Body of pancreas (tissue), 4 donors: ENCODE measurements around the gene CFAP52.

Experiments
- POLR2A ChIP-seq, 3 donors: fragments of 450-650 bp; IDR thresholded peaks; one replicate each; pipeline ENCODE4 v1.6.1; 2016; ENCODE audit warnings: antibody characterized with exemption in 3 of 3, mild to moderate bottlenecking in 2 of 3
- TF ChIP-seq, protein P1 (sequence below), 7 experiments: fragments of 450-650 bp in 4 of 7; fragments of 200-600 bp in 3 of 7; sonication (generic) in 3 of 7; IDR thresholded peaks; one replicate each; pipeline ENCODE4 v1.5.1; 2016 to 2019; ENCODE audit warnings: antibody characterized with exemption in 7 of 7

DNA sequence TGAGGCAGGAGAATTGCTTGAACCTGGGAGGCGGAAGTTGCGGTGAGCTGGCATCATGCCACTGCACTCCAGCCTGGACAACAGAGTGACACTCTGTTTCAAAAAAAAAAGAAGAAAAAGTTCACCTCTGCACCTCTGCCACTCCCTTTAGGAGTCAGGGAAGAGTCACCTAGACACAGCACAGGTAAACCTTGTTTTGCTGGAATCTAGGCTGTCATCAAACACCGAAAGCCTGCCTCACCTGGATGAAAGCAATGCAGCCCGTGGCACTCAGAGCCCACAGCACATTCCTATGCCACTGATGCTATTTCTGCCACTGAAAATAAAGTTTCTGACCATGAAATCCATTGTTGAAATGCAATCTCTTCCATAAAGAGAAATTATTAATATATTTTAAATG is 22.2 kb downstream of the CFAP52 start:
- TF ChIP-seq, protein P1, sequence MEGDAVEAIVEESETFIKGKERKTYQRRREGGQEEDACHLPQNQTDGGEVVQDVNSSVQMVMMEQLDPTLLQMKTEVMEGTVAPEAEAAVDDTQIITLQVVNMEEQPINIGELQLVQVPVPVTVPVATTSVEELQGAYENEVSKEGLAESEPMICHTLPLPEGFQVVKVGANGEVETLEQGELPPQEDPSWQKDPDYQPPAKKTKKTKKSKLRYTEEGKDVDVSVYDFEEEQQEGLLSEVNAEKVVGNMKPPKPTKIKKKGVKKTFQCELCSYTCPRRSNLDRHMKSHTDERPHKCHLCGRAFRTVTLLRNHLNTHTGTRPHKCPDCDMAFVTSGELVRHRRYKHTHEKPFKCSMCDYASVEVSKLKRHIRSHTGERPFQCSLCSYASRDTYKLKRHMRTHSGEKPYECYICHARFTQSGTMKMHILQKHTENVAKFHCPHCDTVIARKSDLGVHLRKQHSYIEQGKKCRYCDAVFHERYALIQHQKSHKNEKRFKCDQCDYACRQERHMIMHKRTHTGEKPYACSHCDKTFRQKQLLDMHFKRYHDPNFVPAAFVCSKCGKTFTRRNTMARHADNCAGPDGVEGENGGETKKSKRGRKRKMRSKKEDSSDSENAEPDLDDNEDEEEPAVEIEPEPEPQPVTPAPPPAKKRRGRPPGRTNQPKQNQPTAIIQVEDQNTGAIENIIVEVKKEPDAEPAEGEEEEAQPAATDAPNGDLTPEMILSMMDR (IDR thresholded peaks at IDR 0.05), result no peak
- no peak for TF ChIP-seq POLR2A (IDR thresholded peaks at IDR 0.05)
